HepG2 (cell line): ENCODE results near the gene STUB1. TPM values are rescaled to one million over a fixed set of nuclear protein-coding genes. Genes with fewer than 3 reads are reported as not detected.

Source experiments
- CHD4 ChIP-seq: fragments of 200-600 bp; sonication (generic); IDR thresholded peaks from 2 replicates; pipeline ENCODE4 v1.7.0; 2017; ENCODE audit warnings: mild to moderate bottlenecking, low read length, borderline replicate concordance
- HNRNPLL ChIP-seq: fragments of 200-400 bp; formaldehyde crosslinking; IDR thresholded peaks from 2 replicates; pipeline ENCODE4 v1.6.1; 2017; ENCODE audit warnings: mild to moderate bottlenecking, low read depth, low read length; ENCODE audit not compliant: poor library complexity, severe bottlenecking
- MAZ ChIP-seq, 2 experiments: sonication (generic) in 1 of 2; formaldehyde crosslinking in 1 of 2; IDR thresholded peaks; 2 replicates each; pipeline versions ENCODE4 v1.5.0 to v1.6.1; 2012 to 2020; ENCODE audit warnings: low read depth in 2 of 2, mild to moderate bottlenecking in 2 of 2, borderline replicate concordance in 1 of 2, improper control_type of control experiment in 1 of 2, low read length in 1 of 2, missing genetic modification reagents in 1 of 2, moderate library complexity in 1 of 2
- MYC ChIP-seq: sonication (generic); formaldehyde crosslinking; IDR thresholded peaks from 2 replicates; pipeline ENCODE4 v1.9.0; 2021; ENCODE audit warnings: missing genetic modification reagents, borderline replicate concordance
- NONO ChIP-seq, 2 experiments: fragments of 450-650 bp in 1 of 2; sonication (generic) in 1 of 2; formaldehyde crosslinking in 1 of 2; IDR thresholded peaks in 1 of 2; conservative IDR thresholded peaks in 1 of 2; 2 replicates each; pipeline versions ENCODE4 v1.6.1 to v1.8.0; 2017 to 2022; ENCODE audit warnings: mild to moderate bottlenecking in 1 of 2, missing genetic modification reagents in 1 of 2, moderate library complexity in 1 of 2
- PCBP1 ChIP-seq: fragments of 200-400 bp; formaldehyde crosslinking; IDR thresholded peaks from 2 replicates; pipeline ENCODE4 v1.6.1; 2017; ENCODE audit warnings: mild to moderate bottlenecking, low read depth, low read length, borderline replicate concordance
- POLR2A ChIP-seq, 2 experiments: IDR thresholded peaks; 2 replicates each; pipeline ENCODE4 v1.6.1; 2011; ENCODE audit warnings: low read depth in 2 of 2, low read length in 2 of 2, mild to moderate bottlenecking in 1 of 2, moderate library complexity in 1 of 2; ENCODE audit not compliant: insufficient read depth in 1 of 2
- POLR2G ChIP-seq: fragments of 200-400 bp; formaldehyde crosslinking; IDR thresholded peaks from 2 replicates; pipeline ENCODE4 v1.6.1; 2018; ENCODE audit warnings: mild to moderate bottlenecking, low read depth, low read length, moderate library complexity
- SRY ChIP-seq: sonication (generic); formaldehyde crosslinking; IDR thresholded peaks from 2 replicates; pipeline ENCODE4 v1.8.0; 2022; ENCODE audit warnings: mild to moderate bottlenecking, missing genetic modification reagents
- TEAD3 ChIP-seq: optimal IDR thresholded peaks from 2 replicates; pipeline ENCODE3; 2016; ENCODE audit warnings: borderline replicate concordance
- ZBTB38 ChIP-seq: sonication (generic); formaldehyde crosslinking; IDR thresholded peaks from 2 replicates; pipeline ENCODE4 v1.5.1; 2020; ENCODE audit warnings: mild to moderate bottlenecking, missing genetic modification reagents
- ZBTB7B ChIP-seq: sonication (generic); formaldehyde crosslinking; IDR thresholded peaks from 2 replicates; pipeline ENCODE4 v1.4.0; 2020; ENCODE audit warnings: missing genetic modification reagents
- ZMYM3 ChIP-seq: sonication (generic); formaldehyde crosslinking; IDR thresholded peaks from 2 replicates; pipeline ENCODE4 v1.5.1; 2020; ENCODE audit warnings: mild to moderate bottlenecking, missing genetic modification reagents
- ZNF256 ChIP-seq: sonication (generic); formaldehyde crosslinking; conservative IDR thresholded peaks from 2 replicates; pipeline ENCODE4 v1.4.0; 2020; ENCODE audit warnings: missing genetic modification reagents
- ZNF776 ChIP-seq: sonication (generic); formaldehyde crosslinking; IDR thresholded peaks from 2 replicates; pipeline ENCODE4 v1.4.0; 2020; ENCODE audit warnings: mild to moderate bottlenecking, missing genetic modification reagents
- ZNF788 ChIP-seq: sonication (generic); formaldehyde crosslinking; IDR thresholded peaks from 2 replicates; pipeline ENCODE4 v1.5.0; 2020; ENCODE audit warnings: mild to moderate bottlenecking, missing genetic modification reagents, borderline replicate concordance
- polyA plus RNA-seq, 8 experiments: library from polyadenylated mRNA; depleted of rRNA in 3 of 8; stranded (reverse) in 7 of 8; unstranded in 1 of 8; fragments of >200 nt; fragmentation: Illumina TruSeq in 4 of 8; extraction: Trizol in 4 of 8; gene quantifications; 2 replicates each; pipeline versions ENCODE4 v1.2.1 to v1.2.3, GENCODE V29; 2011 to 2016; ENCODE audit warnings: low read depth in 4 of 8, missing spikeins in 1 of 8, mixed read lengths in 1 of 8; ENCODE audit not compliant: insufficient read depth in 1 of 8
- total RNA-seq, 5 experiments: library from RNA; depleted of rRNA; stranded (reverse); fragments of >200 nt; fragmentation: Illumina TruSeq; extraction: Trizol; gene quantifications; 2 replicates each; pipeline ENCODE4 v1.2.3, GENCODE V29; 2016; ENCODE audit warnings: low read depth in 1 of 5
- TF ChIP-seq, protein P1 (sequence below): sonication (generic); formaldehyde crosslinking; IDR thresholded peaks from 2 replicates; pipeline ENCODE4 v1.4.0; 2020; ENCODE audit warnings: missing genetic modification reagents
- TF ChIP-seq, protein P2 (sequence below): sonication (generic); formaldehyde crosslinking; IDR thresholded peaks from 2 replicates; pipeline ENCODE4 v1.5.0; 2020; ENCODE audit warnings: mild to moderate bottlenecking, missing genetic modification reagents, borderline replicate concordance
- TF ChIP-seq, protein P3 (sequence below), 2 experiments: sonication (generic) in 1 of 2; formaldehyde crosslinking in 1 of 2; IDR thresholded peaks; 2 replicates each; pipeline versions ENCODE4 v1.5.1 to v1.6.1; 2011 to 2020; ENCODE audit warnings: borderline replicate concordance in 1 of 2, low read depth in 1 of 2, low read length in 1 of 2, mild to moderate bottlenecking in 1 of 2, missing genetic modification reagents in 1 of 2, moderate library complexity in 1 of 2

STUB1 gene
- total and polyA plus RNA-seq, 2 of the 13 experiments (the other 11 are each of a cell fraction or from before 2014, with no cell fraction given), result 52.9 to 78.2 TPM

DNA sequence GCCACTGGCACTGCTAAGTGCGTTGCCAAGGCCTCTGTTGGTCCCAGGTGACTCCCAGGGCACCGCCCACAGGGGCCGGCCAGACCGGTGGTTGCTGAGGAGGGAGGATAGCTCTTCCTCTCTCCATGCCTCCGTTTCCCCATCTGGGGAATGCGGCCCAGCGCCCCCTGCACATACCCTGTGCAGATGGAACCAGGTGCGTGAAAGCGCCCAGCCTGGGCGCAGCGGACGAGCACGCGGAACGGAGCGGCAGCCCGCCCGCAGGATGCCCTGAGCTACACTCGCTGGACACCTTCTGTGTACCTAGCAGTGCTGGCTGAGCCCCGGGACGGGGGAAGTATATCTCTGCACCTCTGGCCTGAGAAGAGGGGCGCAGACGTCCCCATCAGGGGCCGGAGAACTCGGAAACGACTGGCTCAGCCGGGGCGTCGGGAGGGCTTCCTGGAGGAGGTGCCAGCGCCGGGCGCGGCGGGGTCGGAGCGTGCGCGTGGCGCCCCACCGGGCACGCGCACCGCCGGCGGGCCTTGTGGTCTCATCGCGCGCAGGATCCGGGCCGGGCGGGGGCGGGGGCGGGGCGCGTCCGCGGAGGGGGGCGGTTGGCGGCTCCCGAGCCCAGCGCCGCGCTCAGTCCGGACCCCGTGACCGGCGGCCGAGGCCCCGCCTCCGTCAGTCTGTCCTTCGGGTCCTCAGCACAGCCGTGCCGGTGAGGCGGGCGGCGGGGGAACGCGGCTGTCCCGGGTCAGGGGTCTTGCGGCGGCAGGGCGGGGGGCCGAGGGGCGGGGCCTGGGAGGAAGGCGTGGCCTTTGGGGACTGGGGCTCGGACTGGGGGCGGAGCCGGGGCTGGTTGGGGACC, 46.5 kb downstream of the STUB1 start, which contains the start of the genes CCDC78 and HAGHL (continued):
- TF ChIP-seq MYC (CRISPR knock-in tag) (0 out of 2 replicates have a peak, but pooled peaks have one; percentile 11), NONO (IDR thresholded peaks at IDR 0.05) (no peak), NONO (CRISPR knock-in tag; conservative IDR thresholded peaks at IDR 0.05) (0 out of 2 replicates have a peak, but pooled peaks have one; percentile 36), ZNF788 (CRISPR knock-in tag) (0 out of 2 replicates have a peak, but pooled peaks have one; percentile 34), PCBP1 (no peak), ZBTB38 (CRISPR knock-in tag) (0 out of 2 replicates have a peak, but pooled peaks have one; percentile 21), ZNF776 (CRISPR knock-in tag) (peak; percentile 26; the same call in 1 of the 2 replicates), POLR2A (IDR thresholded peaks at IDR 0.05; ENCODE audit: insufficient read depth in 1 of 2, low read depth in 2 of 2, low read length in 2 of 2) (0 out of 4 replicates have a peak, but pooled peaks of 1 of the 2 experiments have one; percentile 3), TEAD3 (CRISPR knock-in tag) (peak; percentile 14), ZMYM3 (CRISPR knock-in tag) (peak; percentile 68), HNRNPLL (peak; percentile 16), POLR2G (0 out of 2 replicates have a peak, but pooled peaks have one; percentile 22), ZNF256 (CRISPR knock-in tag) (no peak), ZBTB7B (CRISPR knock-in tag) (peak; percentile 7; the same call in 1 of the 2 replicates), SRY (CRISPR knock-in tag) (0 out of 2 replicates have a peak, but pooled peaks have one; percentile 21), CHD4 (0 out of 2 replicates have a peak, but pooled peaks have one; percentile 32), MAZ (IDR thresholded peaks at IDR 0.05; ENCODE audit: borderline replicate concordance, low read depth, low read length) (no peak; the same call in 1 of the 2 replicates), MAZ (CRISPR knock-in tag; IDR thresholded peaks at IDR 0.05; ENCODE audit: low read depth) (peak; percentile 66; the same call in 1 of the 2 replicates)
- TF ChIP-seq, protein P1, sequence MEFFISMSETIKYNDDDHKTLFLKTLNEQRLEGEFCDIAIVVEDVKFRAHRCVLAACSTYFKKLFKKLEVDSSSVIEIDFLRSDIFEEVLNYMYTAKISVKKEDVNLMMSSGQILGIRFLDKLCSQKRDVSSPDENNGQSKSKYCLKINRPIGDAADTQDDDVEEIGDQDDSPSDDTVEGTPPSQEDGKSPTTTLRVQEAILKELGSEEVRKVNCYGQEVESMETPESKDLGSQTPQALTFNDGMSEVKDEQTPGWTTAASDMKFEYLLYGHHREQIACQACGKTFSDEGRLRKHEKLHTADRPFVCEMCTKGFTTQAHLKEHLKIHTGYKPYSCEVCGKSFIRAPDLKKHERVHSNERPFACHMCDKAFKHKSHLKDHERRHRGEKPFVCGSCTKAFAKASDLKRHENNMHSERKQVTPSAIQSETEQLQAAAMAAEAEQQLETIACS (CRISPR knock-in tag), result peak; percentile 86
- TF ChIP-seq, protein P2, sequence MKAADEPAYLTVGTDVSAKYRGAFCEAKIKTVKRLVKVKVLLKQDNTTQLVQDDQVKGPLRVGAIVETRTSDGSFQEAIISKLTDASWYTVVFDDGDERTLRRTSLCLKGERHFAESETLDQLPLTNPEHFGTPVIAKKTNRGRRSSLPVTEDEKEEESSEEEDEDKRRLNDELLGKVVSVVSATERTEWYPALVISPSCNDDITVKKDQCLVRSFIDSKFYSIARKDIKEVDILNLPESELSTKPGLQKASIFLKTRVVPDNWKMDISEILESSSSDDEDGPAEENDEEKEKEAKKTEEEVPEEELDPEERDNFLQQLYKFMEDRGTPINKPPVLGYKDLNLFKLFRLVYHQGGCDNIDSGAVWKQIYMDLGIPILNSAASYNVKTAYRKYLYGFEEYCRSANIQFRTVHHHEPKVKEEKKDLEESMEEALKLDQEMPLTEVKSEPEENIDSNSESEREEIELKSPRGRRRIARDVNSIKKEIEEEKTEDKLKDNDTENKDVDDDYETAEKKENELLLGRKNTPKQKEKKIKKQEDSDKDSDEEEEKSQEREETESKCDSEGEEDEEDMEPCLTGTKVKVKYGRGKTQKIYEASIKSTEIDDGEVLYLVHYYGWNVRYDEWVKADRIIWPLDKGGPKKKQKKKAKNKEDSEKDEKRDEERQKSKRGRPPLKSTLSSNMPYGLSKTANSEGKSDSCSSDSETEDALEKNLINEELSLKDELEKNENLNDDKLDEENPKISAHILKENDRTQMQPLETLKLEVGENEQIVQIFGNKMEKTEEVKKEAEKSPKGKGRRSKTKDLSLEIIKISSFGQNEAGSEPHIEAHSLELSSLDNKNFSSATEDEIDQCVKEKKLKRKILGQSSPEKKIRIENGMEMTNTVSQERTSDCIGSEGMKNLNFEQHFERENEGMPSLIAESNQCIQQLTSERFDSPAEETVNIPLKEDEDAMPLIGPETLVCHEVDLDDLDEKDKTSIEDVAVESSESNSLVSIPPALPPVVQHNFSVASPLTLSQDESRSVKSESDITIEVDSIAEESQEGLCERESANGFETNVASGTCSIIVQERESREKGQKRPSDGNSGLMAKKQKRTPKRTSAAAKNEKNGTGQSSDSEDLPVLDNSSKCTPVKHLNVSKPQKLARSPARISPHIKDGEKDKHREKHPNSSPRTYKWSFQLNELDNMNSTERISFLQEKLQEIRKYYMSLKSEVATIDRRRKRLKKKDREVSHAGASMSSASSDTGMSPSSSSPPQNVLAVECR, result 0 out of 2 replicates have a peak, but pooled peaks have one; percentile 38
- TF ChIP-seq, protein P3, sequence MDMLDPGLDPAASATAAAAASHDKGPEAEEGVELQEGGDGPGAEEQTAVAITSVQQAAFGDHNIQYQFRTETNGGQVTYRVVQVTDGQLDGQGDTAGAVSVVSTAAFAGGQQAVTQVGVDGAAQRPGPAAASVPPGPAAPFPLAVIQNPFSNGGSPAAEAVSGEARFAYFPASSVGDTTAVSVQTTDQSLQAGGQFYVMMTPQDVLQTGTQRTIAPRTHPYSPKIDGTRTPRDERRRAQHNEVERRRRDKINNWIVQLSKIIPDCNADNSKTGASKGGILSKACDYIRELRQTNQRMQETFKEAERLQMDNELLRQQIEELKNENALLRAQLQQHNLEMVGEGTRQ (IDR thresholded peaks at IDR 0.05; ENCODE audit: low read depth, low read length), result no peak
- TF ChIP-seq, protein P3 (CRISPR knock-in tag; IDR thresholded peaks at IDR 0.05; ENCODE audit: borderline replicate concordance), result no peak
